Colon (tissue), 2 donors: ENCODE data around the gene ADAMTS2.

Source experiments
- FAIRE-seq: peaks from 2 replicates; lab custom pipeline; 2012; peaks lifted over from hg19 to GRCh38; lab: Jason Lieb, UNC
- donor health status: control.
- donor health status: control.

ADAMTS2 gene

GRCh38 chr5:179160584-179160983 lies 184.7 kb downstream of the ADAMTS2 start:
- no peak for FAIRE-seq

- FAIRE-seq: no peak
Observed at GRCh38 chr5:179158556-179158955, 186.7 kb downstream of the ADAMTS2 start.

- no peak for FAIRE-seq
Observed at GRCh38 chr5:179154991-179155955, 190.0 kb downstream of the ADAMTS2 start.

GRCh38 chr5:179154346-179154990 lies 190.8 kb downstream of the ADAMTS2 start:
- FAIRE-seq: no peak

- no peak for FAIRE-seq
Observed at GRCh38 chr5:179153921-179154345, 191.3 kb downstream of the ADAMTS2 start.

GRCh38 chr5:179153341-179153901 lies 191.8 kb downstream of the ADAMTS2 start:
- no peak for FAIRE-seq

- FAIRE-seq: no peak
Observed at GRCh38 chr5:179152941-179153340, 192.3 kb downstream of the ADAMTS2 start.

- FAIRE-seq: no peak
Observed at GRCh38 chr5:179152144-179152895, 192.9 kb downstream of the ADAMTS2 start.

- FAIRE-seq: no peak
Observed at GRCh38 chr5:179151286-179152118, 193.8 kb downstream of the ADAMTS2 start.

GRCh38 chr5:179150011-179150410 lies 195.2 kb downstream of the ADAMTS2 start:
- FAIRE-seq: no peak

- no peak for FAIRE-seq
Observed at GRCh38 chr5:179149278-179149677, 196.0 kb downstream of the ADAMTS2 start.

- no peak for FAIRE-seq
Observed at GRCh38 chr5:179148703-179149170, 196.5 kb downstream of the ADAMTS2 start.

- no peak for FAIRE-seq
Observed at GRCh38 chr5:179147991-179148702, 197.1 kb downstream of the ADAMTS2 start.

GRCh38 chr5:179146277-179146676 lies 199.0 kb downstream of the ADAMTS2 start:
- FAIRE-seq: no peak

- no peak for FAIRE-seq
Observed at GRCh38 chr5:179143446-179143845, 201.8 kb downstream of the ADAMTS2 start.

GRCh38 chr5:179142434-179143198 lies 202.6 kb downstream of the ADAMTS2 start:
- no peak for FAIRE-seq

- no peak for FAIRE-seq
Observed at GRCh38 chr5:179141867-179142266, 203.4 kb downstream of the ADAMTS2 start.

GRCh38 chr5:179140293-179140692 lies 205.0 kb downstream of the ADAMTS2 start:
- no peak for FAIRE-seq

- FAIRE-seq: no peak
Observed at GRCh38 chr5:179139936-179140235, 205.4 kb downstream of the ADAMTS2 start.
